HepG2 (cell line): ENCODE measurements around the gene UQCRC2. TPM values are rescaled to one million over a fixed set of nuclear protein-coding genes. Genes with fewer than 3 reads are reported as not detected.

Source experiments
- ARID5B ChIP-seq: IDR thresholded peaks from 2 replicates; pipeline ENCODE4 v1.4.0; 2020; ENCODE audit warnings: mild to moderate bottlenecking, missing genetic modification reagents
- FOXO4 ChIP-seq: sonication (generic); formaldehyde crosslinking; conservative IDR thresholded peaks from 2 replicates; pipeline ENCODE4 v1.8.1; 2023; ENCODE audit warnings: missing genetic modification reagents
- GABPA ChIP-seq, 2 experiments: IDR thresholded peaks; 2 replicates each; pipeline ENCODE4 v1.6.1; 2011 to 2016; ENCODE audit warnings: low read depth in 2 of 2, low read length in 1 of 2, missing biosample characterization in 1 of 2, missing genetic modification characterization in 1 of 2
- MAZ ChIP-seq, 2 experiments: sonication (generic) in 1 of 2; formaldehyde crosslinking in 1 of 2; IDR thresholded peaks; 2 replicates each; pipeline versions ENCODE4 v1.5.0 to v1.6.1; 2012 to 2020; ENCODE audit warnings: low read depth in 2 of 2, mild to moderate bottlenecking in 2 of 2, borderline replicate concordance in 1 of 2, improper control_type of control experiment in 1 of 2, low read length in 1 of 2, missing genetic modification reagents in 1 of 2, moderate library complexity in 1 of 2
- MED13 ChIP-seq: sonication (generic); formaldehyde crosslinking; IDR thresholded peaks from 2 replicates; pipeline ENCODE4 v1.5.0; 2020; ENCODE audit warnings: missing genetic modification reagents
- MIER3 ChIP-seq: IDR thresholded peaks from 2 replicates; pipeline ENCODE4 v1.6.1; 2016; ENCODE audit warnings: missing compliant biosample characterization, borderline replicate concordance
- PCBP1 ChIP-seq: fragments of 200-400 bp; formaldehyde crosslinking; IDR thresholded peaks from 2 replicates; pipeline ENCODE4 v1.6.1; 2017; ENCODE audit warnings: mild to moderate bottlenecking, low read depth, low read length, borderline replicate concordance
- SIX4 ChIP-seq: sonication (generic); formaldehyde crosslinking; IDR thresholded peaks from 2 replicates; pipeline ENCODE4 v1.4.0; 2020; ENCODE audit warnings: missing genetic modification reagents
- SMC3 ChIP-seq: IDR thresholded peaks from 2 replicates; pipeline ENCODE4 v1.6.1; 2011; ENCODE audit warnings: low read length, improper control_type of control experiment
- SNAPC2 ChIP-seq: sonication (generic); formaldehyde crosslinking; IDR thresholded peaks from 2 replicates; pipeline ENCODE4 v1.8.1; 2022; ENCODE audit warnings: mild to moderate bottlenecking, missing genetic modification reagents
- U2AF1 ChIP-seq: fragments of 200-400 bp; formaldehyde crosslinking; optimal IDR thresholded peaks from 2 replicates; pipeline ENCODE3; 2017; ENCODE audit warnings: mild to moderate bottlenecking, low read depth, low read length
- ZMYM2 ChIP-seq: sonication (generic); formaldehyde crosslinking; IDR thresholded peaks from 2 replicates; pipeline ENCODE4 v1.8.0; 2022; ENCODE audit warnings: mild to moderate bottlenecking, missing genetic modification reagents
- ZNF136 ChIP-seq: sonication (generic); formaldehyde crosslinking; IDR thresholded peaks from 2 replicates; pipeline ENCODE4 v1.8.1; 2022; ENCODE audit warnings: low read depth, mild to moderate bottlenecking, moderate library complexity, missing genetic modification reagents
- ZNF180 ChIP-seq: sonication (generic); formaldehyde crosslinking; IDR thresholded peaks from 2 replicates; pipeline ENCODE4 v1.4.0; 2020; ENCODE audit warnings: low read depth, missing genetic modification reagents, borderline replicate concordance
- ZNF235 ChIP-seq: sonication (generic); formaldehyde crosslinking; IDR thresholded peaks from 2 replicates; pipeline ENCODE4 v1.8.1; 2023; ENCODE audit warnings: mild to moderate bottlenecking, missing genetic modification reagents, borderline replicate concordance
- ZNF460 ChIP-seq: sonication (generic); formaldehyde crosslinking; IDR thresholded peaks from 2 replicates; pipeline ENCODE4 v1.5.1; 2020; ENCODE audit warnings: missing genetic modification reagents, mild to moderate bottlenecking, borderline replicate concordance
- ZNF687 ChIP-seq: sonication (generic); formaldehyde crosslinking; IDR thresholded peaks from 2 replicates; pipeline ENCODE4 v1.5.1; 2020; ENCODE audit warnings: mild to moderate bottlenecking, missing genetic modification reagents, moderate library complexity
- ZNF792 ChIP-seq: IDR thresholded peaks from 2 replicates; pipeline ENCODE4 v1.6.1; 2016
- ZNF878 ChIP-seq: sonication (generic); formaldehyde crosslinking; IDR thresholded peaks from 2 replicates; pipeline ENCODE4 v1.8.1; 2023; ENCODE audit warnings: mild to moderate bottlenecking, missing genetic modification reagents, moderate library complexity
- polyA plus RNA-seq, 8 experiments: library from polyadenylated mRNA; depleted of rRNA in 3 of 8; stranded (reverse) in 7 of 8; unstranded in 1 of 8; fragments of >200 nt; fragmentation: Illumina TruSeq in 4 of 8; extraction: Trizol in 4 of 8; gene quantifications; 2 replicates each; pipeline versions ENCODE4 v1.2.1 to v1.2.3, GENCODE V29; 2011 to 2016; ENCODE audit warnings: low read depth in 4 of 8, missing spikeins in 1 of 8, mixed read lengths in 1 of 8; ENCODE audit not compliant: insufficient read depth in 1 of 8
- total RNA-seq, 5 experiments: library from RNA; depleted of rRNA; stranded (reverse); fragments of >200 nt; fragmentation: Illumina TruSeq; extraction: Trizol; gene quantifications; 2 replicates each; pipeline ENCODE4 v1.2.3, GENCODE V29; 2016; ENCODE audit warnings: low read depth in 1 of 5

UQCRC2 gene
- total and polyA plus RNA-seq, 2 of the 13 experiments (the other 11 are each of a cell fraction or from before 2014, with no cell fraction given), result 442 to 536 TPM

DNA sequence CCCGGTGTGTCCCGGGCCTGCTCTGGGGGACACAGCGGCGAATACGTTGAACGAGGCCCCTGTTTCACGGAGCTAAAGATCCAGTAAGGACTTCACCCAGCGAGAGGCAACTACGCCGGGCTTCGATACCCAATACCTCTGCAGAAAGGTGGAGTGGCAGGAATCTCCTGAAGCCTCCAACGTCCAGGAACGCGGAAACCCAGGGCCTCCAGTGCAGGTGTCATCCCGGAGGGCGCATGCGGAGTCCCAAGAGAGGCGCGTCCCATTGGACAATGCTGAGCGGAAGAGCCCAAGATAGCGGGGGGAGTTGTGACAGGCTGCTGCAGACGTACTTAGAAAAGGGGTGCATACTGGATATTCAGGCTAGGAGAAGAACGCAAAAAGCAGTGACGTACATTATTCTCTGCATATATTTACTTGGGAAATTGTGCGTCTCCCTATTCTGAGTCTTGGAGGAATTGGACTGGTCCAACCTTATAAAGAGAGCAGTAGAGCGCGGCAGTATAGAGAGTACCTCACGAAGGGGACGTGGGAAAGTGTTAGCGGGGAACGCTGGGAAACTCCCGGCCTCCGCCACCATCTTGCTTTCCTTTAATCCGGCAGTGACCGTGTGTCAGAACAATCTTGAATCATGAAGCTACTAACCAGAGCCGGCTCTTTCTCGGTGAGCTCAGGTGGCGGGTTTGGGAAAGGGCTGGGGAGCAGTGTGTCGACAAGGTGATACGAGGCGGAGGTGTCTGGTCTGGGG lies at the start of gene UQCRC2 (continued):
- TF ChIP-seq ARID5B (CRISPR knock-in tag) (peak; percentile 34), GABPA (IDR thresholded peaks at IDR 0.05; ENCODE audit: low read depth, low read length) (no peak), GABPA (CRISPR knock-in tag; IDR thresholded peaks at IDR 0.05; ENCODE audit: low read depth) (peak; percentile 79), MIER3 (CRISPR knock-in tag) (peak; percentile 86; the same call in 1 of the 2 replicates), ZNF687 (CRISPR knock-in tag) (peak; percentile 89), FOXO4 (CRISPR knock-in tag) (no peak), PCBP1 (no peak), SNAPC2 (CRISPR knock-in tag) (peak; percentile 90), ZNF460 (CRISPR knock-in tag) (no peak), MED13 (CRISPR knock-in tag) (peak; percentile 58; the same call in 1 of the 2 replicates), ZMYM2 (no peak), SIX4 (CRISPR knock-in tag) (no peak; the same call in 1 of the 2 replicates), ZNF180 (0 out of 2 replicates have a peak, but pooled peaks have one; percentile 31), ZNF235 (CRISPR knock-in tag) (peak; percentile 29; the same call in 1 of the 2 replicates), ZNF878 (CRISPR knock-in tag) (no peak; the same call in 1 of the 2 replicates), SMC3 (peak; percentile 23; the same call in 1 of the 2 replicates), ZNF792 (peak; percentile 71; the same call in 1 of the 2 replicates), MAZ (IDR thresholded peaks at IDR 0.05; ENCODE audit: borderline replicate concordance, low read depth, low read length) (peak; percentile 65), MAZ (CRISPR knock-in tag; IDR thresholded peaks at IDR 0.05; ENCODE audit: low read depth) (peak; percentile 80), ZNF136 (peak; percentile 5), U2AF1 (peak; percentile 98)
